HepG2 (cell line): ENCODE results near the gene MRPL43. TPM values are rescaled to one million over a fixed set of nuclear protein-coding genes. Genes with fewer than 3 reads are reported as not detected.

Source experiments
- ATAC-seq: fragments of 200-7000 bp; cut with Tn5 transposase; 3 replicates; pipeline ENCODE4 v1.9.1; 2020; ENCODE audit warnings: mild to moderate bottlenecking, moderate library complexity
- BruUV-seq: library from RNA; stranded (reverse); fragments of 400-500 nt; replicated peaks from 2 replicates; lab custom pipeline; 2021; lab: Mats Ljungman, UMichigan
- CTCF ChIA-PET: fragments of 300-600 bp; formaldehyde crosslinking; extraction: SDS; loops from one replicate; lab custom pipeline; 2021; ENCODE audit warnings: low total read pairs, inconsistent platforms, low intra/inter-chr PET ratio; lab: Yijun Ruan, JAX
- POLR2A ChIA-PET: fragments of 350-600 bp; sonication (Branson Sonifier 250); formaldehyde crosslinking; loops from one replicate; lab custom pipeline; 2020; ENCODE audit warnings: antibody characterized with exemption, inconsistent platforms; lab: Yijun Ruan, JAX
- DNase-seq: peaks from one replicate; pipeline ENCODE4 v3.0.0-alpha.2; 2015; ENCODE audit warnings: low spot score
- FAIRE-seq: peaks from 3 replicates; lab custom pipeline; 2011; peaks lifted over from hg19 to GRCh38; lab: Jason Lieb, UNC
- H2AFZ ChIP-seq: one replicate; pipeline ENCODE4 v1.6.1; 2011; ENCODE audit warnings: low read length, inconsistent platforms
- H3K27ac ChIP-seq: fragments of 300-600 bp; 3 replicates; pipeline ENCODE4 v1.8.0; 2011; ENCODE audit warnings: mixed run types, mild to moderate bottlenecking, mixed read lengths, low read length, inconsistent platforms; ENCODE audit not compliant: insufficient read depth; ENCODE audit errors: extremely low read length
- H3K27me3 ChIP-seq, 2 experiments: fragments of 200-600 bp in 1 of 2; 2 replicates in 1 of 2; 3 replicates in 1 of 2; pipeline versions ENCODE4 v1.6.0 to v1.8.0; 2011; ENCODE audit warnings: low read length in 2 of 2, mild to moderate bottlenecking in 2 of 2, moderate library complexity in 2 of 2, inconsistent platforms in 1 of 2; ENCODE audit not compliant: insufficient read depth in 2 of 2, control insufficient read depth in 1 of 2
- H3K36me3 ChIP-seq, 2 experiments: fragments of 200-600 bp in 1 of 2; replicated peaks in 1 of 2; 2 replicates in 1 of 2; 3 replicates in 1 of 2; pipeline versions ENCODE4 v1.5.1 to v1.8.0; 2011; ENCODE audit warnings: low read length in 2 of 2, inconsistent platforms in 1 of 2; ENCODE audit not compliant: insufficient read depth in 2 of 2, control insufficient read depth in 1 of 2
- H3K4me1 ChIP-seq: 2 replicates; pipeline ENCODE4 v1.5.1; 2012; ENCODE audit warnings: low read length, inconsistent platforms; ENCODE audit not compliant: insufficient read depth
- H3K4me2 ChIP-seq: 2 replicates; pipeline ENCODE4 v1.6.0; 2011; ENCODE audit warnings: low read depth, low read length, inconsistent platforms
- H3K4me3 ChIP-seq, 3 experiments: fragments of 200-600 bp in 1 of 3; sonication (generic), shearing (Covaris generic) in 1 of 3; replicated peaks in 1 of 3; 2 replicates each; pipeline ENCODE4 v1.5.1; 2011 to 2016; ENCODE audit warnings: low read length in 3 of 3, inconsistent platforms in 2 of 3, low read depth in 2 of 3, mild to moderate bottlenecking in 2 of 3, control low read depth in 1 of 3, mixed read lengths in 1 of 3; ENCODE audit not compliant: insufficient read depth in 1 of 3
- H3K79me2 ChIP-seq: one replicate; pipeline ENCODE4 v1.6.1; 2011; ENCODE audit warnings: low read length, inconsistent platforms; ENCODE audit not compliant: insufficient read depth
- H3K9ac ChIP-seq: 2 replicates; pipeline ENCODE4 v1.6.0; 2011; ENCODE audit warnings: mild to moderate bottlenecking, low read depth, low read length, inconsistent platforms; ENCODE audit not compliant: insufficient read depth
- H3K9me3 ChIP-seq: 2 replicates; pipeline ENCODE4 v1.5.1; 2012; ENCODE audit warnings: mild to moderate bottlenecking, low read length
- H4K20me1 ChIP-seq: 2 replicates; pipeline ENCODE4 v1.6.0; 2011; ENCODE audit warnings: inconsistent platforms, mild to moderate bottlenecking, low read length, moderate library complexity; ENCODE audit not compliant: insufficient read depth
- ASH2L ChIP-seq: fragments of 300-600, 200-600 bp; sonication (generic); IDR thresholded peaks from 2 replicates; pipeline ENCODE4 v1.7.0; 2017; ENCODE audit warnings: low read depth, mild to moderate bottlenecking, moderate library complexity, mixed read lengths, low read length; ENCODE audit not compliant: insufficient read length
- CHD2 ChIP-seq: IDR thresholded peaks from 2 replicates; pipeline ENCODE4 v1.6.1; 2011; ENCODE audit warnings: low read depth, low read length, improper control_type of control experiment
- FOXK1 ChIP-seq: sonication (generic); formaldehyde crosslinking; IDR thresholded peaks from 2 replicates; pipeline ENCODE4 v1.4.0; 2020; ENCODE audit warnings: low read depth, missing genetic modification reagents, borderline replicate concordance
- HNF1B ChIP-seq: sonication (generic); formaldehyde crosslinking; IDR thresholded peaks from 2 replicates; pipeline ENCODE4 v1.5.1; 2020; ENCODE audit warnings: mild to moderate bottlenecking, moderate library complexity, missing genetic modification reagents
- KDM2A ChIP-seq: sonication (generic); formaldehyde crosslinking; IDR thresholded peaks from 2 replicates; pipeline ENCODE4 v1.4.0; 2020; ENCODE audit warnings: low read depth, missing genetic modification reagents, borderline replicate concordance
- SIX1 ChIP-seq: sonication (generic); formaldehyde crosslinking; IDR thresholded peaks from 2 replicates; pipeline ENCODE4 v1.4.0; 2020; ENCODE audit warnings: missing genetic modification reagents, borderline replicate concordance
- TOE1 ChIP-seq: sonication (generic); formaldehyde crosslinking; IDR thresholded peaks from 2 replicates; pipeline ENCODE4 v1.4.0; 2020; ENCODE audit warnings: mild to moderate bottlenecking, missing genetic modification reagents
- ZNF160 ChIP-seq: sonication (generic); formaldehyde crosslinking; IDR thresholded peaks from 2 replicates; pipeline ENCODE4 v1.8.0; 2022; ENCODE audit warnings: mild to moderate bottlenecking, inconsistent platforms, missing genetic modification reagents
- ZNF407 ChIP-seq: sonication (generic); formaldehyde crosslinking; IDR thresholded peaks from one replicate; pipeline ENCODE4 v1.5.1; 2020; ENCODE audit warnings: mild to moderate bottlenecking, missing genetic modification reagents; ENCODE audit errors: not compliant biosample characterization
- WGBS: methylation state at CpG from one replicate; pipeline ENCODE4 v1.1.6; 2017; ENCODE audit warnings: low lambda C conversion rate; 5-methylcytosine and 5-hydroxymethylcytosine counted together
- in situ Hi-C: cut with HindIII; loops from 2 replicates; pipeline ENCODE4 v1.10.0; 2017; ENCODE audit warnings: low pct_unique_long_range_greater_than_20kb; ENCODE audit not compliant: extremely low pct_ligation_motif_present
- intact Hi-C: fragments of 100-400 bp; cut with micrococcal nuclease; formaldehyde crosslinking; loops from one replicate; pipeline ENCODE4 v1.10.0; 2022; ENCODE audit not compliant: unreplicated experiment
- polyA plus RNA-seq, 8 experiments: library from polyadenylated mRNA; depleted of rRNA in 3 of 8; stranded (reverse) in 7 of 8; unstranded in 1 of 8; fragments of >200 nt; fragmentation: Illumina TruSeq in 4 of 8; extraction: Trizol in 4 of 8; gene quantifications; 2 replicates each; pipeline versions ENCODE4 v1.2.1 to v1.2.3, GENCODE V29; 2011 to 2016; ENCODE audit warnings: low read depth in 4 of 8, missing spikeins in 1 of 8, mixed read lengths in 1 of 8; ENCODE audit not compliant: insufficient read depth in 1 of 8
- total RNA-seq, 5 experiments: library from RNA; depleted of rRNA; stranded (reverse); fragments of >200 nt; fragmentation: Illumina TruSeq; extraction: Trizol; gene quantifications; 2 replicates each; pipeline ENCODE4 v1.2.3, GENCODE V29; 2016; ENCODE audit warnings: low read depth in 1 of 5

The MRPL43 gene
- total and polyA plus RNA-seq, 2 of the 13 experiments (the other 11 are each of a cell fraction or from before 2014, with no cell fraction given): 71.0 to 73.7 TPM

DNA sequence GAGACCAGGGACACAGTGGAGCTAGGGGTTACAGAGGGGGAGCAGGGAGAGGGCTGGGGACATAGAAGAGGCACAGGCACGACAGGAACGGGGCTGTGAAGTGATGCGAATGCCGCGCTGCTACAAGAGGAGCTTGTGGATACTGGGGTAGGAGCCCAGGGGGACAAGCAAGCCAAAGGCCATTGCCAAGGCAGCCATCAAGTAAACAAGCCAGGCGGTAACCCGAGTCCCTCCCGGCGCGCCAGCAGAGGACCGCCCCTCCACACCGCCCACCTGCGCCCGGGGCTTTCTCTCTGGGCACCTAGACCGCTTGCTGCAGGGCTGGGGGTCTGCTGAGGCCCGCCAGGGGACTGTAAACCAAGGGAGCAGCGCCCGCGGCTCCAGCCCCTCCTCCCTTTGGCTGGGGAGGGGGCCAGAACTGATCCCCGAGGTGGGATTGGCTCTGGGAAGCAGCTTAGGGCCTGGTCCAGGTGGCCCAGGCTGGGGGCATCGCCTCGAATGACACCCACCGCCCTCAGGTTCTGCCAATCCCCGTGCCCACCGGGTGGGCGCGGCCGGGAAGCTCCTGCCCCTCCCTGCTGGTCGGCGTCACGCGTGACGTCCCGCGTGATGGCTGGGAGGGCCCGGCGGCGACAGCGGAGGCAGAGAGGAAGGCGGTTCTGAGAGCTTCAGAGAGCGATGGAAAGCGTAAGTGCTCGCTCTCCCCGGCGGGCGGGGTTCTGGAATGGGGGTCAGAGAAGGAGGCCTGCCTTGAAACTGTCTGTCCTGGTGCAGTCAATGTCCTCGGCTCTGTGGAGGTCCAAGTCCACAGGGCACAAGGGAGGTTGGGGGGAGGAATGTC lies 44.7 kb upstream of the MRPL43 start (continued):
- peak; percentile 61 for TF ChIP-seq SIX1
- peak; percentile 61; the same call in 1 of the 2 replicates for TF ChIP-seq HNF1B (CRISPR knock-in tag)
- TF ChIP-seq, all 625 proteins: peak for 112

DNA sequence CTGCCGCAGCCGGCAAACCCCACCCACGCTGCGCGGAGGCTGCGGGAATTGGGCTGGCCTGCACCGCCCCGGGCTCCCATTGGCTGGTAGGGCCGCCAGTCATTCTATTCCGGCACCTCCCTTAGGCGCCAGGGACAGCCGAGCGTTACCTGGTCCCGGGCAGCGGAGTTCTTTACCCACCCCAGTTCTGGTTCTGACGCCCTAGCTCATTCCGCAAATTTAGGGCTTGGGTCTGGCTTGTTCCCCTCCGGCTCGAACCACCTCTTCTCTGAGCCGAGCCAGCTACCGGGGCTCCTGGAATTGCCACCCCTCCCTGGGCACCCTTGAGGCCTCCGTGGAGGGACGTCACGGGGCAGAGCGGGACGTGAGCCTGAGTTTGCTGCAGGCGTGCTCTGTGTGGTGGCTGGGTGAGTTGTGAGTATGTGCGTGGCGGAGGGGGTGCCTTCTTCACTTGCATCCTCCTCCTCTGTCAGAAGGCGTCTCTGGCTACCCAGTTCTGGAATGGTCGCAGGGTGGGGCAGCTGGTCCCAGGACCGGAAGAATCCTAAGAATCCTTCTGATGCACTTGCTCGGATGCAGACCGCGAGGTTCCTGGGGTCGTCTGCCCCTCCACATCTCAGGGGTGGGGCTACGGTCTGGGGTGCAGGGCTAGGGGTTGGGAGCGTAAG lies 44.0 kb upstream of the MRPL43 start, which contains the start of the genes PDZD7 and SFXN3:
PDZD7 (minus strand) TSS at position 2 of the 668 bp plus-strand sequence. CDS start 910 bp downstream, outside the sequence.
SFXN3 (plus strand) TSS at position 107 of the 668 bp plus-strand sequence. CDS start 3,461 bp downstream, outside the sequence.
- H3K79me2 ChIP-seq: no peaks in the 10 kb centered on the region
- peaks cover 66% of the 10 kb centered on the region for H3K4me1 ChIP-seq
- peak within 1 kb of the TSS; percentile 77 for H3K9ac ChIP-seq
- BruUV-seq: no TSS peak
- FAIRE-seq (no peak), DNase-seq (peak; percentile 79), ATAC-seq (peak; percentile 90)
- H3K4me3 ChIP-seq: peak within 1 kb of the TSS; percentile 73 to 80 (median 74)
- H3K9me3 ChIP-seq: no peaks in the 10 kb centered on the region
- H3K4me2 ChIP-seq: peak within 1 kb of the TSS; percentile 96
- ChIA-PET CTCF (no interaction called here), POLR2A (interaction anchor here (0.6 to 4.6 kb wide), 13 partner anchors 10 to 119 kb away, joined by 3 to 51 read pairs (median 5); partner anchors contain the start of genes KAZALD1, LZTS2, SEMA4G and SLF2)
- H3K27me3 ChIP-seq: no peaks in the 10 kb centered on the region; a peak in 1 of 5 replicates
- intact Hi-C loops: loop anchor here (5.0 kb wide), 1 partner anchor 36 kb away; no protein-coding TSS in a partner anchor
- peaks cover 3 to 11% of the 10 kb centered on the region in 2 experiments; a peak in 2 of 5 replicates for H3K36me3 ChIP-seq
- peak within 1 kb of the TSS; percentile 65 for H3K27ac ChIP-seq
- H2AFZ ChIP-seq: no peak within 1 kb of the TSS
- 2% methylated on average over 7 of the region's 38 CpGs for WGBS
- in situ Hi-C loops: loop anchor here (5.0 kb wide), 1 partner anchor 36 kb away; no protein-coding TSS in a partner anchor
- H4K20me1 ChIP-seq: no peaks in the 10 kb centered on the region
- TF ChIP-seq TOE1 (CRISPR knock-in tag): no peak
- TF ChIP-seq ASH2L: peak; percentile 3
- TF ChIP-seq FOXK1 (CRISPR knock-in tag): no peak
- peak; percentile 65 for TF ChIP-seq ZNF407 (CRISPR knock-in tag)
- 0 out of 2 replicates have a peak, but pooled peaks have one; percentile 24 for TF ChIP-seq CHD2
- TF ChIP-seq KDM2A (CRISPR knock-in tag): peak; percentile 18; the same call in 1 of the 2 replicates
- 0 out of 2 replicates have a peak, but pooled peaks have one; percentile 49 for TF ChIP-seq ZNF160 (CRISPR knock-in tag)
